GM23248 (cell line): ENCODE data around the gene CCM2. TPM values are rescaled to one million over a fixed set of nuclear protein-coding genes. Genes with fewer than 3 reads are reported as not detected.

Source experiments
- DNase-seq: peaks from one replicate; pipeline ENCODE4 v3.0.0-alpha.2; 2015
- H2AFZ ChIP-seq: fragments of 200-600 bp; sonication (generic); 2 replicates; pipeline ENCODE4 v1.6.1; 2016; ENCODE audit warnings: antibody characterized with exemption
- H3F3A ChIP-seq: fragments of 200-600 bp; sonication (generic); 2 replicates; pipeline ENCODE4 v1.6.1; 2016; ENCODE audit warnings: mild to moderate bottlenecking, antibody characterized with exemption, mixed run types; ENCODE audit not compliant: insufficient read depth
- H3K27ac ChIP-seq: fragments of 200-600 bp; sonication (generic); 2 replicates; pipeline ENCODE4 v1.5.1; 2016; ENCODE audit warnings: mild to moderate bottlenecking
- H3K27me3 ChIP-seq: fragments of 200-600 bp; sonication (generic); replicated peaks from 2 replicates; pipeline ENCODE4 v1.6.1; 2016; ENCODE audit warnings: mild to moderate bottlenecking; ENCODE audit not compliant: insufficient read depth
- H3K36me3 ChIP-seq: fragments of 200-600 bp; sonication (generic); 2 replicates; pipeline ENCODE4 v1.6.1; 2016; ENCODE audit warnings: low read depth, mild to moderate bottlenecking
- H3K4me1 ChIP-seq: fragments of 200-600 bp; sonication (generic); 2 replicates; pipeline ENCODE4 v1.6.1; 2016; ENCODE audit warnings: mild to moderate bottlenecking; ENCODE audit not compliant: insufficient read depth
- H3K4me2 ChIP-seq: fragments of 200-600 bp; sonication (generic); one replicate; pipeline ENCODE4 v1.6.1; 2016; ENCODE audit warnings: mild to moderate bottlenecking; ENCODE audit not compliant: unreplicated experiment
- H3K4me3 ChIP-seq: fragments of 200-600 bp; sonication (generic); 2 replicates; pipeline ENCODE4 v1.5.1; 2016; ENCODE audit warnings: mild to moderate bottlenecking
- H3K79me2 ChIP-seq: fragments of 200-600 bp; sonication (generic); 2 replicates; pipeline ENCODE4 v1.6.1; 2016; ENCODE audit warnings: mild to moderate bottlenecking; ENCODE audit not compliant: insufficient read depth
- H3K9ac ChIP-seq: fragments of 200-600 bp; sonication (generic); 2 replicates; pipeline ENCODE4 v1.6.1; 2016; ENCODE audit warnings: mild to moderate bottlenecking
- H3K9me2 ChIP-seq: fragments of 200-600 bp; sonication (generic); 2 replicates; pipeline ENCODE4 v1.6.1; 2016; ENCODE audit warnings: mixed run types, mild to moderate bottlenecking, moderate library complexity; ENCODE audit not compliant: insufficient read depth
- H3K9me3 ChIP-seq: fragments of 200-600 bp; sonication (generic); one replicate; pipeline ENCODE4 v1.6.1; 2017; ENCODE audit warnings: low read depth
- H4K20me1 ChIP-seq: fragments of 200-600 bp; sonication (generic); 2 replicates; pipeline ENCODE4 v1.6.0; 2016; ENCODE audit not compliant: insufficient read depth
- EZH2 ChIP-seq: fragments of 200-600 bp; sonication (generic); IDR thresholded peaks from 2 replicates; pipeline ENCODE4 v1.6.1; 2018; ENCODE audit warnings: antibody characterized with exemption, mild to moderate bottlenecking; ENCODE audit not compliant: insufficient read depth, poor library complexity, severe bottlenecking
- EZH2phosphoT487 ChIP-seq: fragments of 200-600 bp; sonication (generic); IDR thresholded peaks from 2 replicates; pipeline ENCODE4 v1.6.1; 2018; ENCODE audit warnings: antibody characterized with exemption, moderate library complexity, mild to moderate bottlenecking, low read depth; ENCODE audit not compliant: insufficient read depth
- WGBS, 2 experiments: methylation state at CpG; one replicate each; pipeline ENCODE4 v1.1.6; 2015 to 2017; ENCODE audit warnings: low lambda C conversion rate in 2 of 2, low coverage in 1 of 2; ENCODE audit errors: missing lambda C conversion rate in 2 of 2; 5-methylcytosine and 5-hydroxymethylcytosine counted together
- in situ Hi-C: fragments of 300-500 bp; cut with MboI; formaldehyde crosslinking; loops from 2 replicates; pipeline ENCODE4 v1.15.0; 2020
- polyA plus RNA-seq: library from polyadenylated mRNA; unstranded; fragments of >200 nt; fragmentation: Nextera tagmentation; extraction: Ambion mirVana; gene quantifications from 2 replicates; pipeline ENCODE4 v1.2.1, GENCODE V29; 2016
- total RNA-seq: library from RNA; depleted of rRNA; stranded (reverse); fragments of >200 nt; shearing (Covaris generic); gene quantifications from 2 replicates; pipeline ENCODE4 v1.2.3, GENCODE V29; 2014

CCM2 gene
- total and polyA plus RNA-seq, 2 experiments from 2014 or later, result 63.8 to 69.3 TPM

DNA sequence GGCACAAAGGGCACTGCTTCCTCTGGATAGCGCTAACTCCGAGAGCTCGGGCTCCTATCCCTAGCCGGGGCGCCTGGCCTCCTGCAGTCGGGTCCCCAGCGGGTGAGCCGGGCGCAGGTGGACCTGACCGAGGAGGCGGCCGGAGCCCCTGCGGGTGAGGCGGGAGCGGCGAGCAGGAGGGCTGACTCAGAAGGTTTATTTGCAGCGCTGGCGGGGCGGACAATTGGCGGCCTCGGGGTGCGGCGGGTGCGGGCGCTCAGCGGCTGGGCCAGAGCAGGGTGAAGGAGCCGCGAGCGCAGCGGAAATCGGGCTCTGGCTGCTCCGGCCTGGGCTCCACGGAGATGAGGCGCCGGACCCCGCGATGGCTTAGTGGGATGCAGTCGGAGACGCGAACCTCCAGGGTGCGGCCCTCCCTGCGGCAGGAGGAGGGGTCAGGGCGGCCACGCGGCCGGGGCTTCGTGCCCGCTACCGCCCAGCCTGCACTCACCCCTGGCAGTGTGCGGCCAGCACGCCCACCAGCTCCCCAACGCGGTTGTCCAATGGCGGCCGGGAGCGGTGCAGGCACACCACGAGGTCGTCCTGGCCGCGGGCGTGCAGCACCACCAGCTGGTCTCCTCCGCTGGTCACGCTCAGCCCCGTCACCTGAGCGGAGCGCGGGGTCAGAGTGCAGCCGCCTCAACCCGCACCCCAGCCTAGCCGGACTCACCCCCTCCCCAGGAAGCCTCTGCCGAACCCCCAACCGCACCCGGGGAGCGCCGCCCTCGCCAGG is 37.3 kb upstream of the CCM2 start:
- H4K20me1 ChIP-seq, result no peaks in the 10 kb centered on the region
- no peaks in the 10 kb centered on the region for H3K4me1 ChIP-seq
- DNase-seq, result peak; percentile 72
- WGBS, 2 experiments, result 4 to 6% methylated on average over 43 to 47 of the region's 76 CpGs
- no peak overlapping the region for H3K27ac ChIP-seq
- H3K4me2 ChIP-seq, result peak overlapping the region; percentile 78
- H3K9ac ChIP-seq, result peak overlapping the region; percentile 63
- no peaks in the 10 kb centered on the region for H3K9me2 ChIP-seq
- no peaks in the 10 kb centered on the region for H3K36me3 ChIP-seq
- in situ Hi-C loops, result no loop called here
- H3K9me3 ChIP-seq, result no peaks in the 10 kb centered on the region
- H3K27me3 ChIP-seq, result no peaks in the 10 kb centered on the region
- no peaks in the 10 kb centered on the region for H3K79me2 ChIP-seq
- no peak for TF ChIP-seq EZH2
- no peak for TF ChIP-seq EZH2phosphoT487
- no peaks in the 10 kb centered on the region for H3F3A ChIP-seq
- peak overlapping the region; percentile 64 for H3K4me3 ChIP-seq
- H2AFZ ChIP-seq, result peak overlapping the region; percentile 84

DNA sequence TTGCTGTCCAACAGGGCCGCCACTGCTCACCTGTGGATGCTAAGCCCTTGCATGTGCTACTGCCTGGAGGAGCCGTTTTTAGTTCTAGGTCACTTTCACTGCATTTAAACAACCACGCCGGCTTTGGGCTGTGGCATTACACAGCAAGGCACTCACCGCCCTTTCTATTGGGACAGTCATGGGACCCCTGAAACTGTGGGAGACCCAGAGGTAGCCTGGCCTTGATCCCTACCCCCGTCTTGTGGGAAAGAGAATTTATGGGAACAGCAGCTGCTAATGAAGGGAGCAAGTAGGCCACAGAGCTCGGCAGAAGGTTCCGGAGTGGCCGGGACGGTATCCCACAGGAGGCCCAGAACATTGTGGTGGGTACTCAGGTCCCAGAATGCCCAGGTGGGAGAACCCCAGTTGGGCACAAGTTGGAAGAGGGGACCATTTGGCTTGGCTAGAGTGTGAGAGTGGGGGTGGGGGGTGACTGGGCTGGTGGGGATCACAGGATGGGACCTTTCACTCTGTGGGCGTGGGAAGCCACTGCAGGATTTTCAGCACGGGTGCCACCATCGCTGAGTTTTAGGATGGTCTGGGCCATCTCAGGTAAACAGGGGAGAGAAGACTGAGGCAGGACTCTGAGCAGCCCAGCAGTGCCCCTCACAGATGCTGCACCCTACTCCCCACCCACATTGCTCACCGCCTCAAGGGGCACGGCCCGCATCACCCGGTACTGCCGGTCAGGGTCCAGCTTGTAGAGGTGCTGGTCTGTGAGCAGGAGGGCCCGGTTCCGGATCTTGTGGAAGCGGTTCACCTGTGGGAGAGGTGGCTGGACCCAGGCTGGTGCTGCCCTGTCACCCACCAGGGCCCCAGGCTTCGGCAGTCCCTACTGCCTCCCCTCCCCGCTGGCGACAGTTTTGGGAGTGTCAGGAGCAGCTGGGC is 36.4 kb upstream of the CCM2 start:
- no peak for DNase-seq
- Histone ChIP-seq H3F3A (no peaks in the 10 kb centered on the region), H3K9me3 (no peaks in the 10 kb centered on the region), H3K79me2 (no peaks in the 10 kb centered on the region), H3K36me3 (no peaks in the 10 kb centered on the region), H3K9me2 (no peaks in the 10 kb centered on the region), H4K20me1 (no peaks in the 10 kb centered on the region), H3K4me1 (no peaks in the 10 kb centered on the region), H3K9ac (no peak overlapping the region), H3K27me3 (no peaks in the 10 kb centered on the region), H2AFZ (no peak overlapping the region), H3K4me2 (no peak overlapping the region), H3K27ac (no peak overlapping the region), H3K4me3 (no peak overlapping the region)
- TF ChIP-seq EZH2 (no peak), EZH2phosphoT487 (no peak)
- WGBS, 2 experiments, result 93 to 94% methylated on average over 23 to 24 of the region's 24 CpGs
- in situ Hi-C loops, result no loop called here

DNA sequence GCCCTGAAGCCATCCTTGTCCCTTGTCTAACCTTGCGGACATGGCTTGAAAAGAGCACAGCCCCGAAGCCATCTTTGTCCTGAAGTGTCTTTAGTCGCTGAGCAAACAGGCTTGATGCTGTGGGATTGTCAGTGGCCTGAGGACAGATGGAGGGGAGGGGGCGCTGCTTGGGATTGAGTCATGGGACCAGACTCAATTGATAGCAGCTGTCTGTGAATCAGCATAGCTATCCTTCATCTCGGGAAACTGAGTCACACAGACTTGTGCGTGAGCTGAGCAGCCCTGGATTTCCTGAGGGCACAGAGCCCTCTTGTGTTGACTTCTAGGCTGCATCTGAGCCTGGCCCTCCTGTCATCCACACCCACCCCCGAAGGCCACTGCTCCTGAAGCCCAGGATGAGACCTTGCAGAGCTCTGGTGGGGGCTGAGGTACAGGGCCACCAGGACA is 35.6 kb upstream of the CCM2 start:
- H3K4me1 ChIP-seq, result no peaks in the 10 kb centered on the region
- no peak overlapping the region for H3K4me3 ChIP-seq
- in situ Hi-C loops, result no loop called here
- no peaks in the 10 kb centered on the region for H4K20me1 ChIP-seq
- DNase-seq, result peak; percentile 44
- H3K9me2 ChIP-seq, result no peaks in the 10 kb centered on the region
- H3K79me2 ChIP-seq, result no peaks in the 10 kb centered on the region
- H3F3A ChIP-seq, result no peaks in the 10 kb centered on the region
- H3K27me3 ChIP-seq, result no peaks in the 10 kb centered on the region
- TF ChIP-seq EZH2 (no peak), EZH2phosphoT487 (no peak)
- no peak overlapping the region for H3K9ac ChIP-seq
- WGBS, 2 experiments, result 64 to 77% methylated on average over 7 of the region's 7 CpGs
- no peaks in the 10 kb centered on the region for H3K36me3 ChIP-seq
- H2AFZ ChIP-seq, result no peak overlapping the region
- no peak overlapping the region for H3K27ac ChIP-seq
- no peak overlapping the region for H3K4me2 ChIP-seq
- no peaks in the 10 kb centered on the region for H3K9me3 ChIP-seq

DNA sequence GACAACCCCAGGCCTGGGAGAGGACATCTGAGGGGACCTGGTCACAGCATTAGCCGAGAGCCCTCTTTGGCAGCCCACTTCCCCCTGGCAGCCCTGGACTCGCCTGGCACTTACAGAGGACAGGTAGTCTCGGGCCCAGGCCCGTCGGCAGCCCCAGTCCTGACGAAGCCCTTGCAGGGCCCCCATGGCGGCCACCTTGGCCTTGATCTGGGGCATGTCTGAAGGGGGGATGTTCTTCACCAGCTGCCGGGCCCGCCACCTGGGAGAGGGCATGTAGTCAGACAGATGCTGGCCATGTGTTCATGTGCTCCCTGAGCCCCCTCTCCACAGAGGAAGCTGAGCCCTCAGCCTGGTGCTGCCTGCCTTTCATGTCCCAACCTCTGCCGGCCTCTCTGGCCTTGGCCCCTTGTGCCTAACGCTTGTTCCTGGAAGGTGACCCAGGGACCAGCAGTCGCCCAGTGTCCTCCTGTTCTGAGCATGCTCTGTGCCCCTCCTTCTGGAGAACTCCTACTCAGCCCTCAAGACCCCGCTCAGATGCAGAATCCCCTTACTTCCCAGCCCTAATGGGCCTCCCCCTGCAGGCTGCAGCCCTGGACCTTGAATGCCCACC is 35.1 kb upstream of the CCM2 start:
- Histone ChIP-seq H3K4me2 (no peak overlapping the region), H3K9me3 (no peaks in the 10 kb centered on the region), H3K9ac (no peak overlapping the region), H3K27me3 (no peaks in the 10 kb centered on the region), H3K36me3 (no peaks in the 10 kb centered on the region), H3K79me2 (no peaks in the 10 kb centered on the region), H4K20me1 (no peaks in the 10 kb centered on the region), H3F3A (no peaks in the 10 kb centered on the region), H3K9me2 (no peaks in the 10 kb centered on the region), H3K4me1 (no peaks in the 10 kb centered on the region), H2AFZ (no peak overlapping the region), H3K4me3 (no peak overlapping the region), H3K27ac (no peak overlapping the region)
- no peak for DNase-seq
- in situ Hi-C loops, result no loop called here
- TF ChIP-seq EZH2phosphoT487, result no peak
- TF ChIP-seq EZH2, result no peak
- 82 to 84% methylated on average over 13 of the region's 13 CpGs for WGBS, 2 experiments
